ENCODE measurements around the gene OR8B3. TPM values are rescaled to one million over a fixed set of nuclear protein-coding genes. Genes with fewer than 3 reads are reported as not detected.

The OR8B3 gene, protein sequence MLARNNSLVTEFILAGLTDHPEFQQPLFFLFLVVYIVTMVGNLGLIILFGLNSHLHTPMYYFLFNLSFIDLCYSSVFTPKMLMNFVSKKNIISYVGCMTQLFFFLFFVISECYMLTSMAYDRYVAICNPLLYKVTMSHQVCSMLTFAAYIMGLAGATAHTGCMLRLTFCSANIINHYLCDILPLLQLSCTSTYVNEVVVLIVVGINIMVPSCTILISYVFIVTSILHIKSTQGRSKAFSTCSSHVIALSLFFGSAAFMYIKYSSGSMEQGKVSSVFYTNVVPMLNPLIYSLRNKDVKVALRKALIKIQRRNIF
- not detected for total RNA-seq
- polyA plus RNA-seq, result not detected
- long read RNA-seq, donor 1, partial matches to known transcripts, result 0 of 1 reads
- long read RNA-seq, donor 1, other reads (novel, unspliced or antisense), result 0 of 1 reads
- long read RNA-seq, donor 2, result 0 reads
- long read RNA-seq, donor 3, result 0 reads
- long read RNA-seq, donor 4, result 0 reads
- long read RNA-seq, donor 5, result 0 reads
- long read RNA-seq, donor 6, result 0 reads
- long read RNA-seq, donor 7, result 0 reads
- long read RNA-seq, donor 8, result 0 reads
- long read RNA-seq, donor 9, result 0 reads
- long read RNA-seq, donor 10, result 0 reads

DNA sequence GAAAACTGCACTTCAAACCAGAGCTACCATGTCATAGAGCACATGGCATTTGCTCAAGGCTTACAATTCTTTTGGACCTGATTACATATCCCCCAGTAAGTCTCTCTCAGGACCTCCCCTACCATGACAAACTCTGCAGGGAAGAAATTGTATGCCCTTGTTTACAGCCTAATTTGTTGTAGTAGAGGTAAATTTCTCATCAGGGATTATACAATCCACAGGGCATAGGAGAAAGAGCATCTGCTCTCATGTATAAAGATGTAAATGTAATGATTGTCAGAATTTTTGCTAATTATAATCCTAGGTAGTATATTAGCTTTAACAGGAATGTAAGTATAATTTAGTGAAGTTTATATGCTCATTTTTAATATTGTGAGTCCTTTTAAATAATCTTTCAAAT lies at the start of gene OR8B3:
Gene OR8B3, minus strand, starts transcription at position 101 of the 400 bp plus-strand sequence. CDS start 1,673 bp downstream, outside the sequence.
- intact Hi-C loops (cut with DNase I; ENCODE audit: low total_unique reads), result no loop called here

DNA sequence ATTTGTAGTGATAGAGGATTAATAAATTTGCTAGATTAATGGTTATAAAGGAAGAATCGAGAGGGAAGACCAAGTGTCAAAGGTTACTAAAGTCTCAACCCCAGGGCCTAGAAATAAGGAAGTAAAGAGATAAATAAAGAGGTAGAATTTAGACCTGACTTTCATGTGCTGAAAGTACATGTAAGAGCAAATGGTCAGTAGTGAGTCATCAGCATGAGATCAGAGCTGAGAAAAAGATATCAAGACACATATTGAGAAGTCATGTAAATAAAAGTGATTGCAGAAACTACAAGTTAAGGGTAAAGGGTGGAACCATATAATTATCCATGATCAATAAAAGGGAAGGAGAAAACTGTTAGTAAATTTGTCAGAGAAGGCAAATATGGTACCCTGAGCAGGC lies 48.1 kb upstream of the OR8B3 start:
- H3K4me3 ChIP-seq, result no peak overlapping the region
- no peak overlapping the region for H3K27ac ChIP-seq
- peaks cover 0 to 5% (median 0%) of the 10 kb centered on the region in 4 donors for H3K9me3 ChIP-seq
- TF ChIP-seq POLR2AphosphoS5 (IDR thresholded peaks at IDR 0.05), result no peak
- no peak for TF ChIP-seq EP300 (IDR thresholded peaks at IDR 0.05)
- no peak for TF ChIP-seq POLR2A (IDR thresholded peaks at IDR 0.05)
- TF ChIP-seq, protein P1, sequence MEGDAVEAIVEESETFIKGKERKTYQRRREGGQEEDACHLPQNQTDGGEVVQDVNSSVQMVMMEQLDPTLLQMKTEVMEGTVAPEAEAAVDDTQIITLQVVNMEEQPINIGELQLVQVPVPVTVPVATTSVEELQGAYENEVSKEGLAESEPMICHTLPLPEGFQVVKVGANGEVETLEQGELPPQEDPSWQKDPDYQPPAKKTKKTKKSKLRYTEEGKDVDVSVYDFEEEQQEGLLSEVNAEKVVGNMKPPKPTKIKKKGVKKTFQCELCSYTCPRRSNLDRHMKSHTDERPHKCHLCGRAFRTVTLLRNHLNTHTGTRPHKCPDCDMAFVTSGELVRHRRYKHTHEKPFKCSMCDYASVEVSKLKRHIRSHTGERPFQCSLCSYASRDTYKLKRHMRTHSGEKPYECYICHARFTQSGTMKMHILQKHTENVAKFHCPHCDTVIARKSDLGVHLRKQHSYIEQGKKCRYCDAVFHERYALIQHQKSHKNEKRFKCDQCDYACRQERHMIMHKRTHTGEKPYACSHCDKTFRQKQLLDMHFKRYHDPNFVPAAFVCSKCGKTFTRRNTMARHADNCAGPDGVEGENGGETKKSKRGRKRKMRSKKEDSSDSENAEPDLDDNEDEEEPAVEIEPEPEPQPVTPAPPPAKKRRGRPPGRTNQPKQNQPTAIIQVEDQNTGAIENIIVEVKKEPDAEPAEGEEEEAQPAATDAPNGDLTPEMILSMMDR (IDR thresholded peaks at IDR 0.05), result no peak
- DNase-seq, result no peak
- intact Hi-C loops (cut with DNase I; ENCODE audit: low total_unique reads), result no loop called here
- no peaks in the 10 kb centered on the region for H3K27me3 ChIP-seq
- H3K36me3 ChIP-seq, result no peaks in the 10 kb centered on the region
- no peaks in the 10 kb centered on the region for H3K4me1 ChIP-seq
- 58 to 65% (median 62%) methylated on average over 1 of the region's 1 CpG for WGBS, 5 donors

More for the DNA sequence above, at the start of gene OR8B3:
- Histone ChIP-seq H3K36me3 (no peaks in the 10 kb centered on the region), H3K9me3 (no peaks in the 10 kb centered on the region), H3K27me3 (no peaks in the 10 kb centered on the region), H3K27ac (no peak within 1 kb of the TSS), H3K4me3 (no peak within 1 kb of the TSS), H3K4me1 (no peaks in the 10 kb centered on the region)
- DNase-seq, result no peak
- TF ChIP-seq POLR2AphosphoS5 (IDR thresholded peaks at IDR 0.05) (no peak), EP300 (IDR thresholded peaks at IDR 0.05) (no peak), POLR2A (IDR thresholded peaks at IDR 0.05) (no peak)
- TF ChIP-seq, protein P1 (IDR thresholded peaks at IDR 0.05), result no peak

DNA sequence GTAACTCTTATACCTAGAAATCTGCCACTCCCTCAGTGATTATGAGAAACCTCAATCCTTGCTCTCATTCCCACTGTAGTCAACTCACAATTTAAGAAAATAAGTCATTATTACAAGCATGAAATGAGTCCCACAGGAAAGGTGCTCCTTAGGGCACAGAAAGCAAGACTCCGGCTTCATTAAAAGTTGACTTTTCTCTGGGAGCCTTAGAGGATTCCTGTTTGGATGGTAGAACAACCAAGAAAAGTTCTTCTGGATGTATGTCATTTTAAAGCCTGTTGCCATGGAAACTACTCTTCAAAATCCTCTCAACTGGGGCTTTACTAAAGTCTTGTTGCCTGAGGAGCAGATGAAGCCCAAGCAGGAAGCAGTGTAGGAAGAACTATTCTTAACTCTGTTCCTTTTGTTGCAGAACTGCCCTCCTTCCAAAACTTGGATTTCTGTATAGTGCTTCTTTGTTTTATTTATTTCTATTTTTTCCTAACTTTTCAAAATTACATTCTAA lies 46.9 kb upstream of the OR8B3 start, which contains the start of gene OR8B8:
Gene OR8B8, minus strand, starts transcription at position 51 of the 505 bp plus-strand sequence. CDS start 4,611 bp downstream, outside the sequence.
- Histone ChIP-seq H3K36me3 (no peaks in the 10 kb centered on the region), H3K9me3 (peaks cover 0 to 5% (median 0%) of the 10 kb centered on the region in 4 donors), H3K4me3 (no peak within 1 kb of the TSS), H3K4me1 (no peaks in the 10 kb centered on the region), H3K27ac (no peak within 1 kb of the TSS), H3K27me3 (no peaks in the 10 kb centered on the region)
- no peak for TF ChIP-seq EP300 (IDR thresholded peaks at IDR 0.05)
- no peak for TF ChIP-seq POLR2AphosphoS5 (IDR thresholded peaks at IDR 0.05)
- no peak for TF ChIP-seq POLR2A (IDR thresholded peaks at IDR 0.05)
- TF ChIP-seq, protein P1 (IDR thresholded peaks at IDR 0.05), result no peak
- intact Hi-C loops (cut with DNase I; ENCODE audit: low total_unique reads), result no loop called here
- no peak for DNase-seq
- WGBS, 5 donors, result 86 to 100% (median 95%) methylated on average over 1 of the region's 1 CpG

DNA sequence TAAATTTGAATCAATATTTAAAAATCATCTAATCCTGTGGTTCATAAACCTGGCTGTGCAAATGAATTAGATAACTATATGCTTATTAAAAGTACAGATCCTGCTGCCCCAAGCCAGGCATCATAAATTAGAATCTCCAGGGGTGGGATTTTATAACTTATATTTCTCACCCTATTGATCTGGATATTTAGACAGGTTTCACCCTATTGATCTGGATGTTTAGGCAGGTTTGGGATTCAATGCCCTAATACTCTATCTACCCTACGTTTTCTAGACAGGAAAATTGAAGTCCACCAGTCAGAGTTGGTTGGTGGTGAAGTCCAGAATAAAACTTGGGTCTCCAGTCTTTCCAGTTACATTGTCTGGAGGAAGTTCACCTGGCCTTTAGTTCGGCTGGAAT lies 44.0 kb upstream of the OR8B3 start:
- Histone ChIP-seq H3K36me3 (no peaks in the 10 kb centered on the region), H3K9me3 (no peaks in the 10 kb centered on the region), H3K27me3 (no peaks in the 10 kb centered on the region), H3K4me3 (no peak overlapping the region), H3K4me1 (no peaks in the 10 kb centered on the region), H3K27ac (no peak overlapping the region)
- TF ChIP-seq POLR2A (IDR thresholded peaks at IDR 0.05) (no peak), EP300 (IDR thresholded peaks at IDR 0.05) (no peak), POLR2AphosphoS5 (IDR thresholded peaks at IDR 0.05) (no peak)
- TF ChIP-seq, protein P1 (IDR thresholded peaks at IDR 0.05), result no peak
- no peak for DNase-seq
- 27 to 57% (median 39%) methylated on average over 2 of the region's 2 CpGs for WGBS, 5 donors
- intact Hi-C loops (cut with DNase I; ENCODE audit: low total_unique reads), result no loop called here

Data from stomach (tissue), 19 donors.